ENCODE data around the gene EXPH5. TPM values are rescaled to one million over a fixed set of nuclear protein-coding genes. Genes with fewer than 3 reads are reported as not detected.

The EXPH5 gene
- polyA plus RNA-seq, 1 donor (not counting 4 experiments of a cell fraction or from before 2014, with no cell fraction given): 11.7 TPM

GRCh38 chr11:108588287-108588686 lies 5.3 kb downstream of the EXPH5 start:
- no peak overlapping the region for H3K4me3 ChIP-seq (ENCODE audit: control insufficient read depth in 2 of 3, extremely low read depth in 1 of 3, insufficient read depth in 2 of 3, low read depth in 1 of 3, low read length in 3 of 3)
- H3K9ac ChIP-seq (ENCODE audit: control insufficient read depth, extremely low read depth, insufficient read depth, low read length): no peak overlapping the region
- peaks cover 65% of the 10 kb centered on the region for H3K79me2 ChIP-seq (ENCODE audit: control insufficient read depth, insufficient read depth, low read length)
- H3K4me1 ChIP-seq (ENCODE audit: control insufficient read depth, extremely low read depth, insufficient read depth, low read length): peaks cover 37% of the 10 kb centered on the region
- DNase-seq (ENCODE audit: low read depth, low spot score) (no peak), FAIRE-seq (peak; percentile 84)
- dilution Hi-C loops (cut with MboI; ENCODE audit: extremely low pct_ligation_motif_present, low sequenced_read_pairs): no loop called here
- no peaks in the 10 kb centered on the region for H4K20me1 ChIP-seq (ENCODE audit: control insufficient read depth, extremely low read depth, insufficient read depth, low read length)
- no peak overlapping the region for H3K27ac ChIP-seq (ENCODE audit: control insufficient read depth, insufficient read depth, low read length)
- no peaks in the 10 kb centered on the region for H3K9me1 ChIP-seq (ENCODE audit: control insufficient read depth, extremely low read depth, insufficient read depth, low read length)
- H3K9me3 ChIP-seq (ENCODE audit: control insufficient read depth, low read depth, low read length): no peaks in the 10 kb centered on the region
- H3K36me3 ChIP-seq (ENCODE audit: control insufficient read depth in 2 of 2, extremely low read depth in 1 of 2, insufficient read depth in 2 of 2, low read length in 2 of 2): peaks cover 0 to 3% of the 10 kb centered on the region in 2 experiments
- H3K4me2 ChIP-seq (ENCODE audit: control insufficient read depth, extremely low read depth, insufficient read depth, low read depth, low read length): no peak overlapping the region
- TF ChIP-seq EZH2 (IDR thresholded peaks at IDR 0.05; ENCODE audit: low read length) (no peak), CTCF (optimal IDR thresholded peaks at IDR 0.05 in 1 of 3, IDR thresholded peaks at IDR 0.05 in 1 of 3, conservative IDR thresholded peaks at IDR 0.05 in 1 of 3; ENCODE audit: extremely low read depth in 1 of 3, insufficient read depth in 2 of 3, low read length in 3 of 3) (peak; percentile 15 to 59 (median 35))
- no peaks in the 10 kb centered on the region for H3K27me3 ChIP-seq (ENCODE audit: control insufficient read depth, extremely low read depth, insufficient read depth, low read length)
- no peak overlapping the region for H2AFZ ChIP-seq (ENCODE audit: control insufficient read depth, low read length)

GRCh38 chr11:108587109-108587508 lies 6.5 kb downstream of the EXPH5 start:
- no peak for DNase-seq (ENCODE audit: low read depth, low spot score)
- H3K36me3 ChIP-seq (ENCODE audit: control insufficient read depth in 2 of 2, extremely low read depth in 1 of 2, insufficient read depth in 2 of 2, low read length in 2 of 2): peaks cover 0 to 3% of the 10 kb centered on the region in 2 experiments
- H3K27ac ChIP-seq (ENCODE audit: control insufficient read depth, insufficient read depth, low read length): no peak overlapping the region
- H4K20me1 ChIP-seq (ENCODE audit: control insufficient read depth, extremely low read depth, insufficient read depth, low read length): no peaks in the 10 kb centered on the region
- no peak overlapping the region for H3K4me3 ChIP-seq (ENCODE audit: control insufficient read depth in 2 of 3, extremely low read depth in 1 of 3, insufficient read depth in 2 of 3, low read depth in 1 of 3, low read length in 3 of 3)
- no peak for FAIRE-seq
- no peak for TF ChIP-seq EZH2 (IDR thresholded peaks at IDR 0.05; ENCODE audit: low read length)
- TF ChIP-seq CTCF (optimal IDR thresholded peaks at IDR 0.05 in 1 of 3, IDR thresholded peaks at IDR 0.05 in 1 of 3, conservative IDR thresholded peaks at IDR 0.05 in 1 of 3; ENCODE audit: extremely low read depth in 1 of 3, insufficient read depth in 2 of 3, low read length in 3 of 3): no peak
- H3K9me3 ChIP-seq (ENCODE audit: control insufficient read depth, low read depth, low read length): no peaks in the 10 kb centered on the region
- no peaks in the 10 kb centered on the region for H3K9me1 ChIP-seq (ENCODE audit: control insufficient read depth, extremely low read depth, insufficient read depth, low read length)
- H3K4me2 ChIP-seq (ENCODE audit: control insufficient read depth, extremely low read depth, insufficient read depth, low read depth, low read length): no peak overlapping the region
- no peaks in the 10 kb centered on the region for H3K27me3 ChIP-seq (ENCODE audit: control insufficient read depth, extremely low read depth, insufficient read depth, low read length)
- no peak overlapping the region for H3K9ac ChIP-seq (ENCODE audit: control insufficient read depth, extremely low read depth, insufficient read depth, low read length)
- H3K4me1 ChIP-seq (ENCODE audit: control insufficient read depth, extremely low read depth, insufficient read depth, low read length): peaks cover 37% of the 10 kb centered on the region
- H2AFZ ChIP-seq (ENCODE audit: control insufficient read depth, low read length): no peak overlapping the region
- peaks cover 60% of the 10 kb centered on the region for H3K79me2 ChIP-seq (ENCODE audit: control insufficient read depth, insufficient read depth, low read length)
- dilution Hi-C loops (cut with MboI; ENCODE audit: extremely low pct_ligation_motif_present, low sequenced_read_pairs): no loop called here

All from keratinocyte (primary cell).